HG03442 (cell line): ENCODE measurements around the gene ZEB2.

ENCODE experiments used
- ATAC-seq: cut with Tn5 transposase; IDR thresholded peaks from one replicate; pipeline ENCODE4 v1.9.1; 2021; ENCODE audit warnings: mild to moderate bottlenecking, moderate library complexity; ENCODE audit not compliant: unreplicated experiment

Gene ZEB2

DNA sequence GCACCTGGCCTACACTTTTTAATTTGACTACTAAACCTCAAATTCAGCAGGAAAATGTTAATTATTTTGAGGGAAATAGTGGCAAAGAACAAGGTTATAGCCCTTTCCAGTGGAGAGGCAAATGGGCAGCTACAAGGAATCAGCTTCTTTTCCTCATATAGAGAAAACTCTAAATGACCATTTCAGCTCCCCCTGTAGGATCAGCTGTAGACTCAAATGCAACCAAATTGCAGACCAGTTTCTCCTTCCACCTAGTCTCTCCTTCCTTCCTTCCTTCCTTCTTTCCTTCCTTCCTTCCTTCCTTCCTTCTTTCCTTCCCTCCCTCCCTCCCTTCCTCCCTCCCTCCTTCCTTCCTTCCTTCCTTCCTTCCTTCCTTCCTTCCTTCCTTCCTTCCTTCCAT lies 158.2 kb downstream of the ZEB2 start:
- ATAC-seq = no peak

DNA sequence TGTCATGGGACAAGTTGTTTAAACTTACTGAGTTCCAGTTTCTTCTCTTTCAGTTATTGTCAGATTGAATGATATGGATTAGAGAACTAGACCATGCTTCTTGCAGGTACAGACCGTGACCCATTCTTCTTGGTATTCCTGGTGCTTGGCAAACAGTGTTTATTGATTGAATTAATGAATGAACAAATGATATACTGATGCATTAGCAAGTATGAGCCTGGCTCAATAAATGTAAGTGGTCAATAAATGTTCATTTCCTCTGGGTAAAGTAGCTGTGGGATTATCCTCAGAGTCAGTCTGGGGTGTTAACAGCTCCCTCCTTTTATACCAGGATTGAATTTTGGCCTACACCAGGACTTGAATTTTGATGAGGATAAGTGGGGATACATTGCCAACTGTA lies 160.2 kb downstream of the ZEB2 start:
- ATAC-seq = no peak

DNA sequence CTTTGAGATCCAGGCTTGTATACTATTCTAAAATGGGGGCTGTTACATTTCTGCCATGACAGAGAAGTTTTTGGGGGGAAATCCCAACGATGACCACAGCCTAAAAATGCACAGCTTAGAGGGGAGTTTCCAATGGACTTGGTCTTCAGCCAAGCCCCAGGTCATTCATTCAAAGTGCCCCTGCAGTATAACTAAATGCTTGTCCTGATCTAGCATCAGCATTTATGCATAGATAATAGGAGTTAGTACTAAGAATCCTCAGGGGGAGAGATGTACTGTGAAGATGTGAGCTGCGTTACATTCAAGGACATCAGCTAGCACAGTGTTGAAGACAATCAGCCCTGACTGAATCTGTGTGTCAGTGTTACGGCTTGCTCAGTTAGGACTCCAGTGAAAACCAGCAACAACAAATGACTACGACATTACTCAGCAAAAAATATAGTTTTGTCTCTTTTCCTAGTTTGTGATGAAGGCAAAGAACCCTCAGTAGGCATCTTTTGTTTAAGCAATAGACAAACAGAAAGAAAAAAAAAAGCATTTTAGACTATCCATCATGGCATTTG lies 160.9 kb downstream of the ZEB2 start:
- peak; percentile 64 for ATAC-seq

DNA sequence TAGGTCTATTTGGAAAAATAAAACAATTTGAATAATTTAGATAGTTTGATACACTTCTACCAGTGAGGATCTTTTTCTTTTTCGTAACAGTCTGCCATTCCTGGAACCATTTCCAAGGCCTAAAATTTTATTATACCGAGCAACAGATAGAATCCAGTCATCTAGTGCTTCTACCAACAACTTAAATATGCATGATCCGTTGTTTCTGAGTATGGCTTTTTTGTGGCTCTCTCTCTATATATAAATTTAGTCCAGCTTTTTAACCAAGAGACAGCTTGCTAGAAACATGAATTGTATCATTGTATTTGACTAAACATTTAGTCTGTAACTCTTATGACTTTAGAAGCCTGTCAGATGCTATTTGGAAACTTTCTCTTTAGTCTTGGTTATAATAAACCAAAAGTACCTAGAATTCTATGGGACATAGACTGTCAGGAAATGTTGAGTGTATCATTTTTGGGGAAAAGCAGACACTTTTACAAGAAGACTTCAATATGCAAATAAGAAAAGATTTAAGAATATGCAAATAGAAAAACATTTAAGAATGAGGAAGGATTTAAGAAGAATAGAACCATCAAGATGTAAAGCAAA lies 161.4 kb downstream of the ZEB2 start:
- ATAC-seq = peak; percentile 2

DNA sequence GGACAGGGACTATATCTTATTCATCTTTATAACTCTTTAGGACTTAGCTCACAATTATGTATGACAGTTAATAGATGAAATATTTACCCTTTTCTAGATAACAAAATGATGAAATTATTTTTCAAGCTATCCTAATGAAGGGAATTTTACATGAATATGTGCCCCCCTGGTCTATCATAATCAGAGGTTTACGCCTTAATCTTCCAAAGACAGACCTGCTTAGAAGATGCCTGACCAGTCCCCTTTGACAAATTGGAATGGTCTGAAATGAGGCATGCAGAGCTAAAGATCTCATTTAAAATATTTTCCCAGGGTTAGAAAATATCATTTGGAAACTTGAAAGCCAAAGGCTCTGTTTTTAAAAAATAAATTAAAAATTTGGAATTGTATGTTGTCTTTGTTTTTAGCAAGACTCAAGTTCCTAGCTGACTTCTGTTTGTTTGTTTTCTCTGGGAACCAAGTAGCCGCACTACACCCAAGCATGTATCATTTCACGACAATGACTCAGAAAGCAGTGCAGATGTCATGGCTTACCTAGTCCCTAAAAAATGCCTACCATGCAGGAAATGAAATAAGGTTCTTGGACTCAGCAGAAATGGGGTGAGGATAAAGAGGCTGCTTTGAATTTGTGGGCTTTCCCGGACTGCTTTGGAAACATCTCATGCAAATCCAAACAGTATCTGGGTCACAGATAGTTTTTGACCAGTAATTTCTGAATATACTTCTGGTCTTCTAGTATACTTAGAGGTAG lies 162.1 kb downstream of the ZEB2 start:
- peak; percentile 87 for ATAC-seq

DNA sequence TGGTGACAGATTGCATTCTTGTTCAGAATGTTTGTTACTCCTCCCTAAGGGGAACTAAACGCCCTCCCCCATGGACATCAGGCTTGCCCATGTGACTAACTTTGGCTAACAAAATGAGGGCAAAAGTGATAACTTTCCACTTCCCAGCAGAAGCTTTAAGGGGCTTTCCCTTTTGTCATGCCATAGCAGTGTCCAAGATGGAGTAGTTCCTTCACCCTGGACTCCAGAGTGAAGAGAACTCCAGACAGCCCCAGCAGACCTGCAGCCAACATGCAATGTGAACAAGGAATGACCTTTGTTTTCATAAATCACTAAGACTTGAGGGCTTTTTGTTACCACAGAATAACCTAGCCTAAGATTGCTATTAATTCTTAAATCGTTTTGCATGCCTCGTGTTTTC lies 163.5 kb downstream of the ZEB2 start:
- no peak for ATAC-seq

DNA sequence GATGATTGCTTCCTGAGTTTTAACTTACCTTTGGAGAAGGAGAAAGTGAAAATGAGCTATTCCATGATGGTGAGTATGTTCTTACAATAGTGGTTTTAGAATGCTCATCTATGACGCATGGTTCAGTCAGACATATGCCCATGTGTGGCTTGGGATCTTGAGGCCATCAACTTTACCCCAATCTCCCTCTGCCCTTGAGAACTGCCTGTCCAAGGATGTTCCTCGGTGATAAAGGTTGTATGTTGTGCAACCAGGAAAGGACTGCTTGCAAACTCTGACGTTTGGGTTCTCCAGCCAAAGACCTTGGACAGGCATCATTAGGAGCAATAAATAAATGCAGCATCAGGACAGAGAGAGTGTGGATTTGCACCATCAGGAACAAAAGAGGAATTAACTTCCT lies 165.0 kb downstream of the ZEB2 start:
- ATAC-seq = no peak

DNA sequence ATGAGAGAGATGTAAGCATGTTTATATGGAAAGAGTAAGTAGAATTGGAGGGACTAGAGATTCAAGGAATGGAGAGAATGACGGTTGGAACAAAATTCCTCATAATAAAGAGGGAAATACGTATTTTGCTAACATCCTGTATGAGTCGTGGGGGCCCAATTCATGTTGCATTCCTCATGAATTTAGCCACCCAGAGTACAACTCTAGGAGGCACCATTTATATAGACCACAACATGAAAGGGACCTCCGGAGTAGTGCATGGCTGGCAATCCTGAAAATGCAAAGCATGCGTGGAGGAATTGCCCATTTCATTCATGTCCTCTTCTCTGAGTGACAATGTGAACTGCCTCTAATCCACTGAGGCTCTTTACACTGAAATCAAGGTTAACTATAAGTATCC lies 168.2 kb downstream of the ZEB2 start:
- ATAC-seq = no peak

DNA sequence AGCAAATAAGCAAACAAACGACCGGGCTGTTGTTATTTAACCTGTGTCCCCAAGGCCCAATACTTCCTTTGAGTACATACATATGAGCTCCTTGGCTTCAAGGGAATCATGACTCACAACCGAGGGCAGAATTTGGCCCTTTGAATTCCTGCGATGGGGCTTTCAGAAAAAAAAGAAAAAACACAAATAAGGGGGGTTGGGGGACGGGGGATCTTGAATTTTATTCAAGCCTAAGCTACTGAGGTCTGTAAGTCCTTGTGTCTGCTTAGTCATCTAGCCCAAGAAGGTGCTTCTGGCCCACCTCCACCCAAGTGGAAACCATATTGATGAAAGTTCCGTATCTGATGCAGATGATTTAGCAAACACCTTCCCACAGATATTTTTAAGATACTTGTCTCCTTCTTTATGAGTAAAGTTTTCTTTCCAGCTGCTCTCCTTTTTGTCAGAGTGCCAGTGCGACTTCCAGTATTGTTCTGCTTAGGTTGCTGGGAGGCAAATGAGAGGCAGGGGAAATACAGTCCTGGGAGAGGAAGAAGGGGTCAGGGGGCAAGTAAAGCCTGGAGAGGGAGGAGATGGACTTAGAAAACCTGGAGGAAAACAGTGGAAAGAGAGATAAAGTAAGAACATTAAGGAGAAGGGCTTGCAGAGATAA lies 169.6 kb downstream of the ZEB2 start:
- ATAC-seq = no peak

DNA sequence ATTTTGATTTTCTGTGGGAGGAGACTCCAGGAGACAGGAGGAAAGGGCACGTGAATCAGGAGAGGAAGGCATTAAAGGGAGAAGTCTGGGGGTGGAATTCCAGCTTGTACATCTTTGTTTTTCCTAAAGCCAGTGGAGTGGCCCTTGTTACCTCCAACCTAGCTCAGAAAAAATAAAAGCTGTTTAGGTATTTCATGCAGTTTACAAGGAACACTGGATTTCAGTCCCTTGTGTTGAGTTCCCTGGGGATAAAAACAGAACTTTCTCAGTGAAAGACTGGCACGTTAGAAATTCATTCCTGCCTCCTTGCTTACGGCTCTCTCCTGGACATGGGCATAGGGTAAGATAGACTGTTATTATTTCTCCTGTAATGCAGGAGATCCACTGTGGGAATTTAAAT lies 170.2 kb downstream of the ZEB2 start:
- no peak for ATAC-seq

DNA sequence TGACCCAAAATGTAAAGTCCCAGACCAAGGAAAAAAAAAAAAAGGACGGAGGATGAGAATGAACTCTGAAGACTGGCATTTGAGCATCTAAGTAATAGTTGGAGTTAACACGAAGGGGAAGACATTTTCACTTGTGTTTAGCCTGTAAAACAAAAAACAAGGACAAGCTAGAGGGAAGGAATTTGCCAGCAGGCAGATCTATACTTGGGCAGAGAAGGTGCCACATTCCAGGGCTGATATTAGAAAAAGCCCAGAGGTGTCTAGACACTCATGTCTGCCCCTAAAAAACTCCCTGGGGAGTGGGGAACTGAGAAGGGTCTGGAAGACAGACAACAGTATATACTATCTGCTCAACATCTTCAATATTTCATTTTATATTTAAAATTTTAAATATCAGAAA lies 171.1 kb downstream of the ZEB2 start:
- no peak for ATAC-seq

DNA sequence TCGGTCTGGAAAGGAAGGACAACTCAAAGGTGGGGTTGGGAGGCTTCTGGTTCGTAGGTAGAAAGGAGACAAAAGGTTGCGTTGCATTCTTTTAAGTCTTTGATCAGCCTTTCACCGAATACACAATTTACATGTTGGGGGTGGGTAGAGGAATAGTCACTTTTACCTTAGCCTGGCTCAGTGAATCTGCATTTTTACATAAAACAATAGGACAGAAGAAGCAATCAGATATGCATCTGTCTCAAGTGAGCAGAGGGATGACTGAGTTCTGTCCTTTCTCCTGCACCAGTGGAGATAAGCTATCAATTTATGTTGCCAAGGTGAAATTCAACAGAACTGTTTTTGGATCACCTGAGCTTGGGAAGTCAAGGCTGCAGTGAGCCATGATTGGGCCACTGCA lies 173.7 kb downstream of the ZEB2 start:
- no peak for ATAC-seq

DNA sequence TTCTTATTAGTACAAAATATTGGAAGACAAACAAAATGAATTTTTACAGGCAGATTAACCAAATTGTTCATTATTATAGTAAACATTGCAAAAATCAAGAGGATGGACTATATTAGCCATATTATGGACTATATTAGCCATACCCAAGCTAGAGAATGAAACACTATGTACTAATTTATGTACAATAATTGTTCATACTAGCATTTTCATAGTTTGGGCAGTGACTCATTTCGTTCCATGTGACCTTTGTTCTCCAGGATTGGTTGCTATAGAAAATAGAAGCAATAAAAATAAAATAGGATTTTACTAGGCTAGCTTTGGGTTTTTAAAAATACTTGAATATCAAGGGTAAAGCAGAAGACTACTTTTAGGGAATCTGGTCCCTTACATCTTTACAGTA lies 176.8 kb downstream of the ZEB2 start:
- peak; percentile 79 for ATAC-seq

DNA sequence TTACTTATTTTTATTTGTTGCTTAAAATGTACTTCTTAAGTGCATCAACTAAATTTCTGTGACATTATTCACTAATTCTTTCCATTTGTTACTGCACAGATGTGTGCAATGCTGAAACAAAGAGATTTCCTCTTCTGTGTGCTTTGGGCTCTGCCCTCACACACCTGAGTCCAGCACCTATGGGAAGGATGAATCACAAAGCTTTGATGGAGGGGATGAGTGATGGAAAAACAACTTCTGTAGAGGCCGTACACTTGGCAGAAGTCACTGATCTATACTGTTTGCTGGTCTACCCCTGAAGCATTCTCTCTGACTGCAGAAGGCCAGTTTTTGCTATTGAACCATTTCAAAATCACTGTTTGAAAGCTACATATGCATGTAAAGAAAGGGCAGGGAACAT lies 178.4 kb downstream of the ZEB2 start:
- no peak for ATAC-seq

DNA sequence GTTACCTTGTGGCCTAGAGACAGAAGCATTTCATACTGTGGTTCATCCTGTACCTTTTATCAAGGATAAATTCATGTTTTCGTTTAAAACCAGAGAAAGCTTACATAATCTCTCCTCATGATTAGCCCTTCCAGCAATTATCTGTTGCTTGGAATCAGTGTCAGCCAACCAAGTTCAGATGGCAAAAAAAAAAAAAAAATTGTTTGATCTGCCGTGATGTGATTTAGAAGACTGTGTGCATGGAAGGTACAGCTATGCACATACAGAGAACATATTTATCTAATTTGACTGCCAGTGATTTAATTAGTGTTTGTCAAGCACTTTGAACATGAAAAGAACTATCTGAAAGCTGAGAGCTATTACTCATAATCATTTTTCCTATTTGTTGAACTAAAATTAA lies 180.9 kb downstream of the ZEB2 start:
- ATAC-seq = no peak

DNA sequence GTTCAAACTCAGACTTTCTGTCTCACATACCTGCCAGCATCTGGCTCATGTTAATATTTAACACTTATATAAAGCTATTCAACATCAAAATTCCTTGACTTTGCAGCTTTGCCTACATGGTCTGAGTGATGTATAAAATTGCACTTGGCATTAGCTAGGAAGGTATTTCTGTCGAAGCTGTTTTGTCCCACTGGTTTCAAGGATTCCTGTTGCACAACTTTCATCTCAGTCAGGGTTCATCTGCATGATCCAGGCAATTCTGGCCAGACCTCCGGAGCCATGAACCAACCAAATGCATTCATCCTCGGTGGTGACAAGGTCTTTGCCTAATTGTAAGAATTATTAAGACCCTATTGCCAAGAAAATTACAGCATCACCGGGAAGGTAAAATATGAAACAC lies 185.4 kb downstream of the ZEB2 start:
- no peak for ATAC-seq
